Non-pigmented ciliary epithelial cell (primary cell): ENCODE results near the gene RPL32.

Experiments
- DNase-seq: peaks from one replicate; pipeline ENCODE4 v3.0.0-alpha.2; 2010; ENCODE audit warnings: low read depth

RPL32 gene

DNA sequence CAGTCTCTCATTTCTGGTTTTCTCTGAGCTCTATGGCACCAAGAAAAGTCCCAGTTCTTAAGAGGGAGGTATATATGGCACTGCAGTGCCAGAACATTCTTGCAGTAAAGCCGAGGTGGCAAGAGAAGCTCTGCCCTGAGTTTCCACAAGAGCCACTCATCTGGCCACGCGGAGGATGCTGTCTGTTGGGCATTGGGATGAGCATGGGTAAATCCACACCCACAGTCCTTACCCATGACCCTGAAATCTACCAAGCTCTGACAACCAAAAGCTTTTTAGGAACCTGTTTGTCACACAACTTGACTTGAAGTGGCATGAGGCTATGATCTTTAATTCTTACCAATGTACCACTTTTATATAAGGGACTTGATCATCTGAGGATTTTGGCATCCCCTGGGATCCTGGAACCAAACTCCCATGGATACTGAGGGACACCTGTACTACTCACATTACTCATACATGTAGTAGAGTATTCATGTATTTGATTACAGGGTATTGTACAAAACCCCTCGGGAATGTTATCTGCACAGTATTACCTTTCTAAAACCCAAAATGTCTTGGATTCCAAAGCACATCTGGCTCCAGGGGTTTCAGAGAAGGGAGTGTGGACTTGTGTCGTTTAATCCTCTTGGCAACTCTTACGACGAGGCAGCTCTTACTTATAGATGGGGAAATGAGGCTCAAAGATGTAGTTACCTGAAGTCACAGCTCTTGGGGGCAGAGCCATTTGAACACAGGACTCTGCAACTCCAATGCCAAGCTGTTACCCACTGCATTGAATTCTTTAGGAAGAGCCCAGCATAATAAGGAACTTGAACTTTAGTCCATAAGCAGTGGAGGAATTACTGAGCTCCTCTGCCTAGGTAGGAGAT, 8.8 kb downstream of the RPL32 start:
- no peak for DNase-seq

DNA sequence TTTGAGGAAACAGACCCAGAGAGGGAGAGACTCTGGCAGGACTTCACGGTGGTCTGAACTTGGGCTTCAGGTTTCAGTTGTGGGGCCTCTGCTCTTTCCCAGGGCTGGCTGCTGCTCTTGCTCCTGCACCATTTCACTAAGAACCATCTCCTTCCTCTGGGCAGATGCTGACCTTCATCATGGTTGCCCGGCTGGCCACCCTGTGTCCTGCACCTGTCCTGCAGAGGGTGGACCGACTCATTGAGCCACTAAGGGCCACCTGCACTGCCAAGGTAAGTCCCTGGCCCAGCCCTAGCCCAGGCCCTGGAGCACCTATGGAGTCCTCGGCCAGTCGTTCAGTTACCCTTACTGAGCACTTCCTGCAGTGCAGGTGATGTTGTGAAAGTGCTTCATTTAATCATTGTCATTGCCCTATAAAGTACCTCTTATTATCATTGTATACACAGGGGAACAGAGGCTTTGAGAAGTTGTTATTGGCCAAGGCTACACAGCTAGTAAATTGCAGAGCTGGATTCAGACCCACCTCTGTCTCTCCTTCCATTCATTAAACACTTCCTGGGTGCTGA, 10.0 kb downstream of the RPL32 start:
- DNase-seq: no peak

DNA sequence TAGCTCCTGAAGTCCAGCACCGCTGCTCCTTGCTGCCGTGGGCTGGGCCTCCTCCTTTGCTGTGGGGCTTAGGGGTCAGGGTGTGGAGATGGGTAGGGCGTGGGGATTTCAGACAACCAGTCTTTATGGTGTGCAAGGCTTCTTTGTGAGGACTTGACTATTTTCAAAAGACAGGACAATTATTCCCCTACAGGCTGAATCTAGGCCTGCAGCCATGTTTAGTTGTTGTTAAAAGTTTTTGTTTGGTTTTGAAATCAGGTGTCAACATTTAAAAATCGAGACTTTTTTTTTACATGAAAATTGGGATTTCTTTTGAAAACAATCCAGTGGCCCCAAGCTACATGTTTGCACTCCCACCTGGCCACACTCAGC, 10.6 kb downstream of the RPL32 start:
- DNase-seq: no peak

DNA sequence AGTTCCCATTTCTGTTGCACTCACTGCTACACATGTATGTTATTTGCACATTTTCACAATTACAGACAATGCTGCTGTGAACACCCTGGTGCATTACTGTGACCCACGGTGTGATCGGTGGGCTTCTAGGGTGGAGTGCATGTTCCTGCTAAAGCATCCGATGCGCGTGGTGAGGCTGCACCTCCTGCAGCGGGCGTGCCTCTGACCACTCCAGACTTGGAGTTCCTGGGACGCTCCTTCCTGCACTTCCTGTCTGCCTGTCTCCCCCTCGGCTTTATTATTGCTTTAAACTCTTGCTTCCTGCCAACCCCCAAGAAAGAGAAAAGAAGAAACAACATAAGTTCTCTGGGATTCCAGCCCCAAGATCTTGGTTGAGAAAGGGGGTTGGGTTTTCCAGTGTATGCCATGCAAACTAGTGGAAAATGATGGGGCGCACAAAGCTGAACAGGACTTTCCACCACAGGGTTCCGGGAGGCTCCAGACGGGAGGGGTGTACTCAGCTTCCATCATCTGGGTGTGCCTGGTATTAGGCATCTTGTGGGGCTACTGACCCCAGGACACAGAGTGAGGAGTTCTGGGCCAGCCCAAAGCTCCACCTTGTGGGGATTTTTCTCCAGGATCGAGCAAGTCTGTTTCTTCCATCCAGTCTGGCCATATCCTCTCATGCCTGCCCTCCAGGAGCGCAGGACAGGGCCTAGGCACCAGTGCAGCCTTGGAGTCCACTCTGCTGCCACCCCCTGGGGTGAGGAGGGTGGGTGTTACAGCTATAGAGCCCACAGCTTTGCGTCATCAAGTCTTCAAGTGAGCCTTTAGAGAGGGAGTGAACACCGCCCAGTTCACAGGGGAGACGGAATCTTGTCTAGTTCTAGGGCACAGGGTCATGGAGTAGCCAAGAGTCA, 11.2 kb downstream of the RPL32 start:
- no peak for DNase-seq

DNA sequence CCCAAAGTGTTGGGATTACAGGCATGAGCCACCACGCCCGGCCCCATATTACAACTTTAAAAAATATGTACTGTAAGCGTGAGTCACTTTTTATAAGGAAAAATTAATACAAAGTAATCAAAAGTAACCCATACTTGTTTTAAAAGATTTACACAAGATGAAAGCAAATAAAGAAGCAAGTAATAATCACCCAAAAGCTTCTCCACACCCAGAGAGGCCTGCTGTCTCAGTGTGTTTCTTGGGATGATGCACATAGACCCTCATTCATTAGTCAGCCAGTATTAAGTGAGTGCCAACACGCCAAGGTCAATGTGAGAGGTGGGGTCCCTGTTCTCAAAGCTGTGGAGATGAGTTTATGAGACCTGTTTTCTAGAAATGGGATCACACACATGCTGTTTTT, 12.0 kb downstream of the RPL32 start:
- DNase-seq: no peak

DNA sequence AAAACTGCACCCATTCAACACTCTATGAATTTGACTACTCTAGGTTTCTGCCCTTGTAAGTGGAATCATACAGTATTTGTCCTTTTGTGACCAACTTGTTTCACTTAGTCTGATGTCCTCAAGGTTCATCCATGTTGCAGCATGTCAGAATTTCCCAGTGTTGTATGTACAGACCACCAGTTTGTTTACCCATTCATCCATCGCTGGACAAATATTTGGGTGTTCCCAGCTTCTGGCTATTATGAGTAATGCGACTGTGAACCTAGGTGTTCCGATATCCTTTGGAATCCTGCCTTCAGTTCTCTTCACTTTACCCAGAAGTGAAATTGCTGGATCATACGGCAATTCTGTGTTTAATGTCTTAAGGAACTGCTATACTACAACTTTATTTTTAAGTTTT, 12.6 kb downstream of the RPL32 start:
- DNase-seq: no peak

DNA sequence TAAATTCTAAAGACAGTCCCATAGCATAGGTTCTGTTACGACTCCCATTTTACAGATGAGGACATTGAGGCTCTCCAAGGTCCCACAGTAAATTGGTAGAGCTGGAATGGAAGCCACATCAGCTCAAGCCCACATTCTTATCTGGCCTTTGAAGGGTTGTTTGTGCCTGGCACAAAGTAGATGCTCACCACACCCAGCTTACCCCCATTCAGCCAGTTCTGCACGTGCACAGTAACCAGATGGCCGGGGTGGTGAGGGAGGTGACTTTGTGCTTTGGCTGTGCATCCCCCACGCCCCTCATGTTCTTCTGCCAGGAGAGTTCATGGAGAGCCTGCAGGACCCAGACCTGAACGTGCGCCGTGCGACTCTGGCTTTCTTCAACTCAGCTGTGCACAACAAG, 16.2 kb downstream of the RPL32 start:
- DNase-seq: no peak

DNA sequence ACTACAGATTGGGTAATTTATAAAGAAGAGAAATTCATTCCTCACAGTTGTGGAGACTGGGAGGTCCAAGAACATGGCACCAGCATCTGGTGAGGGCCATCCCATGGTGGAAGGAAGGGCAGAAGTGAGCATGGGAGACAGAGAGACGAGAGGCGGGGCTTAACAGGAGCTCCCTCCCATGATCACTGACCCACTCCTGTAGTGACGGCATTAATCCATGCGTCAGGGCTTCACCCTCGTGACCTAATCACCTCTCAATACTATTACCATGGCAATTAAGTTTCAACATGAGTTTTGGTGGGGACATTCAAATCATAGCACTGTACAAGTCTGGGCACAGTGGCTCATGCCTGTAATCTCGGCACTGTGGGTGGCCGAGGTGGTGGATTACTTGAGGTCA, 17.1 kb downstream of the RPL32 start:
- DNase-seq: no peak

DNA sequence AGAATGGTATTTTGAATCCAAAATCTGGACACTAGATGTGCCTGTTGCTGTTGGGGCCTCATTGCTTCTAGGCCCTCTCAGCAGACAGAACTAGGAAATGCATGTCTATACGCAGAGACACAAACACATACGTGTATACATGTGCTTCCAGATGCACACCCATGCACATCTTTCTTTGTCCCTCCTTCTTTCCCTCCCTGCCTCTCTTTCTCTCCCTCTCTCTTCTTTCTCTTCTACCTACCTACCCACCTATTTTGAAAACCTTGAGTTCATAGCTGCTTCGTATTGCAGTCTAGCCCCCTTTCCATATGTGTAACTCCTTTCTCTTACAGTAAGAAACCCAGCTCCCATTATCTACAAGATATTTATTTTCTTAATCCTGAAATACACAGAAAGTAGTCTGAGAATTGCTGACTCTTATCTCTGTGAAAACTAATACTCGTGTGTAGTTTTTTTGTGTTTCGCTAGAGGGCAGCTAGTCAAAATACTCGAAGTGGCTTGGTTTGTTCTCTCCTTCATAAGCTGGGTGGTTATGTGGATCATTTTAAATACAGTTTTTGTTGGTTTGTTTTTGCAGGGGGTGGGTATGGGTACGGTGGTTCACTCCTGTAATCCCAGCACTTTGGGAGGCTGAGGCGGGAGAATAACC, 18.5 kb downstream of the RPL32 start:
- no peak for DNase-seq

DNA sequence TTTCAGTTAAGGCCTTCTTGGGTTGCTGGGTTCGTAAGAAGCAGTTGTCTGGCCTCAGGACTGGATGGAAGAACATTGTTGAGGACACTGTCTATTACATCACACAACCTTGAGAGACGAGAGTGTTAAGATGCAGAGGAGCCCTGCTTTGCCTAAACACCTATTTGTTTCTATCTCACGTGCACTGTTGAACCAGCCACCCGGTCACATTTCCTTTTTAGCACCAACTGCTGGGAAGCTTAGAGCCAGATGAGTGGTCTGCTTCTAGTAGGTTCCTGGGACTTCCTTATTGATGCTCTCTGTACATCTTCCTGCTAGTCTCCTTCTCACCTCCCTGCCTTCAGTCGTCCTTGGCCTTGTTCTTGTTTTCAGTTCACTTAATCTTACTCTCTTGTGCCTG, 22.6 kb downstream of the RPL32 start:
- DNase-seq: no peak

DNA sequence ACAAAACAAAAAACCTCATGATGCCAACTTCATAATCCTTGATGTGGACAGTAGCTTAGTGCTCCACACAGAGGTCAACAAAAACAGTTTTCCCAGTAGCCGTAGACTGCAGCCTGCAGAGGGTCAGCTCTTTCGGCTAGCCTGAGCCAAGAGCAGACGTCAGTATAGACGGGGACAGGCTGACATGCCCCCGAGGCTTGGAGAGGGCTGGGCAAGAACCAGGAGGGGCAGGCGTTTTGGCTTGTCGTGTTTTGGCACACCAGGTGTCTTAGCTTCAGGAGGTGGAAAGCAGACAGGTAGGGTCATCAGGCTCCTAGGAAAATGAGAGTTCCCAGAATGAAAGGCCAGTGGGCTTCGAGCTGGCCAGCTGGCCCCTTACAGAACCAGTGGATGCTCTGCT, 23.1 kb downstream of the RPL32 start:
- DNase-seq: no peak

DNA sequence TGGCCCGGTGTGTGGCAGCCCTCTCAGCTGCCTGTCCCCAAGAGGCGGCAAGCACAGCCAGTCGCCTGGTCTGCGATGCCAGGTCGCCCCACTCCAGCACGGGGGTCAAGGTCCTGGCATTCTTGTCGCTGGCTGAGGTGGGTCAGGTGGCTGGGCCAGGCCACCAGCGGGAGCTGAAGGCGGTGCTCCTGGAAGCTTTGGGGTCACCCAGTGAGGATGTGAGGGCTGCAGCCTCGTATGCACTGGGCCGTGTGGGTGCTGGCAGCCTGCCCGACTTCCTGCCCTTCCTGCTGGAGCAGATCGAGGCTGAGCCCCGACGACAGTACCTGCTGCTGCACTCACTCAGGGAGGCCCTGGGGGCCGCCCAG, 24.0 kb downstream of the RPL32 start:
- no peak for DNase-seq

DNA sequence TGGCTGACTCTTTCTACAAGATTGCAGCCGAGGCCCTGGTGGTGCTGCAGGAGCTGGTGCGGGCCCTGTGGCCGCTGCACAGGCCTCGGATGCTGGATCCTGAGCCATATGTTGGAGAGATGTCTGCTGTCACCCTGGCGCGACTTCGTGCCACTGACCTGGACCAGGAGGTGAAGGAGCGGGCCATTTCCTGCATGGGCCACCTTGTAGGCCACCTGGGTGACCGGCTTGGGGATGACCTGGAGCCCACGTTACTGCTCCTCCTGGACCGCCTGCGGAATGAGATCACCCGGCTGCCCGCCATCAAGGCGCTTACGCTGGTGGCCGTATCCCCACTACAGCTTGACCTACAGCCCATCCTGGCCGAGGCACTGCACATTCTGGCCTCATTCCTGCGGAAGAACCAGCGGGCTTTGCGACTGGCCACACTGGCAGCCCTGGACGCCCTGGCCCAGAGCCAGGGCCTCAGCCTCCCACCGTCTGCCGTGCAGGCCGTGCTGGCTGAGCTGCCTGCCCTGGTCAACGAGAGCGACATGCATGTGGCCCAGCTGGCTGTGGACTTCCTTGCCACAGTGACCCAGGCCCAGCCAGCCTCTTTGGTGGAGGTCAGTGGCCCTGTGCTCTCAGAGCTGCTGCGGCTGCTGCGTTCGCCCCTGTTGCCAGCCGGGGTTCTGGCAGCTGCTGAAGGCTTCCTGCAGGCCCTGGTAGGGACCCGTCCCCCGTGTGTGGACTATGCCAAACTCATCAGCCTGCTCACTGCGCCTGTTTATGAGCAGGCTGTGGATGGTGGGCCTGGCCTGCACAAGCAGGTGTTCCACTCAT, 24.6 kb downstream of the RPL32 start:
- DNase-seq: no peak

DNA sequence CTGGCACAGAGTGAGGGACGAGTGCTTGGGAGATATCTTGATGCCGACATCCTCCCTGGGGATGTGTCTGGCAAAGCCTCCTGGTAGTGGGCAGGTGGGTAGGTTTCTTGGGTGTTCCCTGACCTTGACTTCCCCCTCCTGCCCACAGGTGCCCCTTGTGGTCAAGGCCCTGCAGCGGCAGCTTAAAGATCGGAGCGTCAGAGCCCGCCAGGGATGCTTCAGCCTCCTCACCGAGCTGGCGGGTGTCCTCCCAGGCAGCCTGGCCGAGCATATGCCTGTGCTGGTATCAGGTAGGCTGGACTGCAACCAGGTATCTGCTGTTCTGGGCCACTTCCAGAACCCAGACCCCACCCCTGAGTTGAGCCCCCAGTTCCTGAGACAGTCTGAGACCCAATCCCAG, 25.6 kb downstream of the RPL32 start:
- no peak for DNase-seq

DNA sequence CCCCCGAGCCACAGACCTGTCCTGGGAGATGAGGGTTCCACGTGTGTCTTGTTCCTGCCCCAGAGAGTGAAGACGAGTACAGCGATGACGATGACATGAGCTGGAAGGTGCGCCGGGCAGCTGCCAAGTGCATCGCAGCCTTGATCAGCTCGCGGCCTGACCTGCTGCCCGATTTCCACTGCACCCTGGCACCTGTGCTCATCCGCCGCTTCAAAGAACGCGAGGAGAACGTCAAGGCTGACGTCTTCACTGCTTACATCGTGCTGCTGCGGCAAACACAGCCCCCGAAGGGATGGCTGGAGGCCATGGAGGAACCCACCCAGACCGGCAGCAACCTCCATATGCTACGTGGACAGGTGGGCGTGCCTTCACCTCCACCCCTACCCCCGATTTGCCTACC, 26.3 kb downstream of the RPL32 start:
- no peak for DNase-seq

DNA sequence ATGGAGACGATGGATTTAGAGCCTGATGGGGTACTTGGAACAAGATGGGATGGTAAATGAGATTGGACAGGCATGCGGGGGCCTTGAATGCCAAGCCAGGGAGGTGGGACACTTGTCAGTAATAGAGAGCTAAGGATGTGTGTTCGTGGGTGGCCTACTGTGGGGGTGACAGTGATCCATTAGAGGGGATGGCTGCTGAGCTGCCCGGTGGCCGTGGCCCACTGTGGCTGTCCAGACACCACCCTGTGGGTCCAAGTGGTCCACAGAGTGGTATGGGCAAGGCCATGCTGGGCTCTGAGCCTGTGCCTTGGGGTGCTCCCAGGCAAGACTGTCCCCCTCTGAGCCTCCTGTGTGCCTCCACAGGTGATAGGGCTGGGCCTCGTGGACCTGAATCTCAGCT, 27.4 kb downstream of the RPL32 start:
- no peak for DNase-seq

DNA sequence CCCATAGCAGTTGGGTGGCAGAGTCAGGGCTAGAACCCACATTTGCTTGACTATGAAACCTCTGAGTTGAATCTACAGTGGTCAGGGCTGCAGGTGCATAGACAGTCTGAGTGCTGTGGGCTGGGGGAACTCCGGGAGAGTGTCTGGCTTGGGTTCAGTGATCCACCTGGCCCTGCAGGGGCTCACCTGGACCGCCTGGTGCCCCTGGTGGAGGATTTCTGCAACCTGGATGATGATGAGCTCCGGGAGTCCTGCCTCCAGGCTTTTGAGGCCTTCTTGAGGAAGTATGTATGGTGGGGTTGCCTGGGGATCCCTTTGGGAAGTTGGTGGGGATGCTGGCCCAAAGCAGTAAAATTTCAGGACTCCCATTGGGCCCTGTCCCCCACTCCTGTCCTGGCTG, 28.6 kb downstream of the RPL32 start:
- no peak for DNase-seq

DNA sequence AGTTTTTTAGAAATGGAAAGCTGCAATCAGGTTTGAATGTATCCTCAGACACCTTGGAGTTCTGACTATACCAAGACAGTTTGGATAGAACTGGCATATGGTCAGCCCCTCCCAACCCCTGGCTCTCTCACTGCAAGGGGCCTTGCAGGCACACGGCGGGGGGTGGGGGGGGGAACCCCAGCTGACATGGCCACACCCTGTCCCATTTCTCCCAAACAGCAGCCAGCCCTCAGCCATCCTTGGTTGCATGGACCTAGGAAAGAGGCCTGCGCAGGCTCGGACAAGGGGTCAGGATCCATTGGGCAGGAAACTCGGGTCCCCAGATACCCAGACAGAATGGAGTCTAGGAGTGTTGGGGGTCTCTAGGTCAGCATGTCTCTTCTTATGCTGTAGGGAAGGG, 30.4 kb downstream of the RPL32 start:
- DNase-seq: no peak

DNA sequence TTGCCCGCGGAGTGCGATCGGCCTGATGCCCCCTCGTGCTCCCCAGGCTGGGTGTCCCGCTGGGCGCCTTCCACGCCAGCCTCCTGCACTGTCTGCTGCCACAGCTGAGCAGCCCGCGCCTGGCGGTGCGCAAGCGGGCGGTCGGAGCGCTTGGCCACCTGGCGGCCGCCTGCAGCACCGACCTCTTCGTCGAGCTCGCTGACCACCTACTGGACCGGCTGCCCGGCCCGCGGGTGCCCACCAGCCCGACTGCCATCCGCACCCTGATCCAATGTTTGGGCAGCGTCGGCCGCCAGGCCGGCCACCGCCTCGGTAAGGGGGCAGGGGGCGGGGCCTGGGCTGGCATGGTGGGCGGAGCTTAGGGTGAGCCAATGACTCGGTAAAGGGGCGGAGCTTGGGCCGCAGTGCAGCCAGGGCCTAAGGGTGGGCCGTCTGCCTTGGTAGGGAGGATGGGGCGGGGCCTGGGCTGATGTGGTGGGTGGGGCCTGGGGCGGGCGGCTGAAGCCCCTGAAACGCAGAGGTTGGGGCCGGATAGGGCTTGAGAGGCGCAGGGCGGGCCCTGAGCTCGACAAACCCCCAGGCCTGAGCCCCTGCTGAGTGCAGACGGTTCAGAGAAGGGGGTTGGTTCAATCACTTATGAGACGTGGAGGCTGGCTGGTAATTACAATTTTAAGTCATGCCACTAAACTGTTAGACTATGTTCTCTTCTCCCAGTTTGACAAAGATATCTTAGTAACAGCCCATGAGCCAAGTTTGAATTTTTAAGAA, 31.2 kb downstream of the RPL32 start:
- DNase-seq: peak; percentile 46

DNA sequence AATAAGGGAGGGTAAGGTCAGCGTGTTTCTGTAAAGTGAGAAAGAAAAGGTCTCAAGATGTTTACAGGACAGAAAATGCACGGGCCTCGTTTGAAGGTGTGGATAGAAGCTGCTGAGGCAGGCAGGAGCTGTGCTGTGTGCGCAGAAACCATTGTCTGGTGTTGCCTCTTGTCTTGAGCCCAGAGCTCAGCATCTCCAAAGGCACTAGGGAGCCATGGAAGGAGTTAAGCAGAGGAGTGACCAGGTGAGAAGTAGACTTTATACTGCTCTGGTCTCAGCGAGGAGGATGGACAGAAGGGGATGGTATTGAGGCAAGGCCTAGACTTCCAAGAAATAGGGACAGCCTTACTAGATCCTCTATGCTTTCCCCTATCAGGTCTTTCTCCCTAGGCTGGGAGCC, 31.9 kb downstream of the RPL32 start:
- no peak for DNase-seq

DNA sequence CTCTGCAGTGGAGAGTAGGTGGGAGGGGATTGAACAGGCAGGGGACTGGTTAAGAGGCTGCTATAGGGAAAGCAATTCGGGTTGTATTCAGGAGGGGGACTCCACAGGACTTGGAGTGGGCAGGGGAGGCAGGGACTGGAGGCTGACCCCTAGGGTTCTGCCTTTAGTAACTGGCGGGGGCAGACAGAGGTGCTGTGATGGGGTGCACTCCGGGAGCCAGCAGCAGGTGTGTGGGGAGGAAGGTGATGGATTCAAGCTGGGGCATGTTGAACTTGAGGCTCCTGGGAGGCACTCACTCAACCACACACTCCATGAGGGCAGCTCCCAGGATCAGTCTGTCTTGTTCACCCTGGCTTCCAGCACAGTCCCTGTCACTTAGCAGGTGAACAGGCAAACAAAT, 32.4 kb downstream of the RPL32 start:
- DNase-seq: no peak
